Measurements from ENCODE around the gene WBP2NL.

The WBP2NL gene

GRCh38 chr22:42016111-42016510 is 17.5 kb downstream of the WBP2NL start:
- Histone ChIP-seq H3K4me1 (no peaks in the 10 kb centered on the region), H3K4me3 (ENCODE audit: low read depth, low read length) (no peak overlapping the region), H3K27me3 (peaks cover 5% of the 10 kb centered on the region), H3K36me3 (no peaks in the 10 kb centered on the region), H3K9me3 (no peaks in the 10 kb centered on the region)
- TF ChIP-seq, protein P1, sequence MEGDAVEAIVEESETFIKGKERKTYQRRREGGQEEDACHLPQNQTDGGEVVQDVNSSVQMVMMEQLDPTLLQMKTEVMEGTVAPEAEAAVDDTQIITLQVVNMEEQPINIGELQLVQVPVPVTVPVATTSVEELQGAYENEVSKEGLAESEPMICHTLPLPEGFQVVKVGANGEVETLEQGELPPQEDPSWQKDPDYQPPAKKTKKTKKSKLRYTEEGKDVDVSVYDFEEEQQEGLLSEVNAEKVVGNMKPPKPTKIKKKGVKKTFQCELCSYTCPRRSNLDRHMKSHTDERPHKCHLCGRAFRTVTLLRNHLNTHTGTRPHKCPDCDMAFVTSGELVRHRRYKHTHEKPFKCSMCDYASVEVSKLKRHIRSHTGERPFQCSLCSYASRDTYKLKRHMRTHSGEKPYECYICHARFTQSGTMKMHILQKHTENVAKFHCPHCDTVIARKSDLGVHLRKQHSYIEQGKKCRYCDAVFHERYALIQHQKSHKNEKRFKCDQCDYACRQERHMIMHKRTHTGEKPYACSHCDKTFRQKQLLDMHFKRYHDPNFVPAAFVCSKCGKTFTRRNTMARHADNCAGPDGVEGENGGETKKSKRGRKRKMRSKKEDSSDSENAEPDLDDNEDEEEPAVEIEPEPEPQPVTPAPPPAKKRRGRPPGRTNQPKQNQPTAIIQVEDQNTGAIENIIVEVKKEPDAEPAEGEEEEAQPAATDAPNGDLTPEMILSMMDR (IDR thresholded peaks at IDR 0.05; ENCODE audit: low read depth, low read length), result no peak
- no peak for DNase-seq

DNA sequence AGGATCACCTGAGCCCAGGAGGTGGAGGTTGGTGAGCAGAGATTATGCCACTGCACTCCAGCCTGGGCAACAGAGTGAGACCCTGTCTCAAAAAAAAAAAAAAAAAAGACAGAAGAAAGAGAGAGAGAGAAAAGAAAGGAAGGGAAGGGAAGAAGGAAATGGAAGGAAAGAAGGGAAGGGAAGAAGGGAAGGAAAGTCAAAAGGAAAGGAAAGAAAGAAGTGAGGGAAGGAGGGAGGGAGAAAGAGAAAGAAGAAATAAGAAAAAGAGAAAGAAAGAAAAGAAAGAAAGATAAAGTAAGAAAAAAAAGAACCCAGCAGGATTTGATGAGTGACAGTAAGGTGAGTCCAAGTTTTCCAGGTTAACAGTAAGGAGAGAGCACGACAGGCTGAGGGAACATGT is 19.6 kb downstream of the WBP2NL start:
- H3K27me3 ChIP-seq, result peaks cover 5% of the 10 kb centered on the region
- no peaks in the 10 kb centered on the region for H3K36me3 ChIP-seq
- no peak overlapping the region for H3K4me3 ChIP-seq (ENCODE audit: low read depth, low read length)
- no peaks in the 10 kb centered on the region for H3K4me1 ChIP-seq
- DNase-seq, result no peak
- TF ChIP-seq, protein P1 (IDR thresholded peaks at IDR 0.05; ENCODE audit: low read depth, low read length), result no peak
- no peaks in the 10 kb centered on the region for H3K9me3 ChIP-seq

- H3K9me3 ChIP-seq, result no peaks in the 10 kb centered on the region
- no peak overlapping the region for H3K4me3 ChIP-seq (ENCODE audit: low read depth, low read length)
- H3K27me3 ChIP-seq, result no peaks in the 10 kb centered on the region; the same call in 1 of the 2 replicates
- TF ChIP-seq, protein P1 (IDR thresholded peaks at IDR 0.05; ENCODE audit: low read depth, low read length), result no peak
- no peaks in the 10 kb centered on the region for H3K4me1 ChIP-seq
- no peak for DNase-seq
- H3K36me3 ChIP-seq, result no peaks in the 10 kb centered on the region
Observed at GRCh38 chr22:42021571-42021970, 23.0 kb downstream of the WBP2NL start.

- Histone ChIP-seq H3K4me3 (ENCODE audit: low read depth, low read length) (no peak overlapping the region), H3K4me1 (no peaks in the 10 kb centered on the region), H3K27me3 (no peaks in the 10 kb centered on the region; the same call in 1 of the 2 replicates), H3K36me3 (no peaks in the 10 kb centered on the region), H3K9me3 (no peaks in the 10 kb centered on the region; the same call in 1 of the 2 replicates)
- DNase-seq, result no peak
- TF ChIP-seq, protein P1 (IDR thresholded peaks at IDR 0.05; ENCODE audit: low read depth, low read length), result no peak
Observed at GRCh38 chr22:42022162-42022847, 23.7 kb downstream of the WBP2NL start.

DNA sequence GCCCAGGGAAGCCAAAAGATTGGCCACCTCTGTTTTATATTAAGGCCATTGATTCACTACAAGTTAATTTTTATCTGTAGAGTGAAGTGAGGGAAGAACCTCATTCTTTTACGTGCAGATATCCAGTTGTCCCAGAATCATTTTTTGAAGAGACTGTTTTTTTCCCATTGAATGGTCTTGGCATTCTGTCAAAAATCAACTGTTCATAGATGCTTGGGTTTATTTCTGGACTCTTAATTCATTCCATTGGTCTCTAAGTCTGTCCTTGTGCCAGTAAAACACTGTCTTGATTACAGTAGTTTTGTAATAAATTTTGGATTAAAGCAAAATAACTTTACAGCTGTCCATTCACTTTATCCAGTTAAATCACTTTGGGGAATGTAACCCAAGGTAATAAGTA is 26.8 kb downstream of the WBP2NL start:
- Histone ChIP-seq H3K27me3 (no peaks in the 10 kb centered on the region), H3K9me3 (no peaks in the 10 kb centered on the region; the same call in 1 of the 2 replicates), H3K36me3 (no peaks in the 10 kb centered on the region), H3K4me3 (ENCODE audit: low read depth, low read length) (no peak overlapping the region), H3K4me1 (no peaks in the 10 kb centered on the region)
- TF ChIP-seq, protein P1 (IDR thresholded peaks at IDR 0.05; ENCODE audit: low read depth, low read length), result no peak
- DNase-seq, result no peak

DNA sequence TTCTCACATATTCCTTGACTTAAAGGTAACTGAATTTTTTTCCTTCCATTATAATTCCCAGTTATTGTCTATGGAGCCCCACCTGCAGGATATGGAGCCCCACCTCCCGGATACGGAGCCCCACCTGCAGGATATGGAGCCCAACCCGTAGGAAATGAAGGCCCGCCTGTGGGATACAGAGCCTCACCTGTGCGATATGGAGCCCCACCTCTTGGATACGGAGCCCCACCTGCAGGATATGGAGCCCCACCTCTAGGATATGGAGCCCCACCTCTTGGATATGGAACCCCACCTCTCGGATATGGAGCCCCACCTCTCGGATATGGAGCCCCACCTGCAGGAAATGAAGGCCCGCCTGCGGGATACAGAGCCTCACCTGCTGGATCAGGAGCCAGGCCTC is 28.1 kb downstream of the WBP2NL start:
- TF ChIP-seq, protein P1 (IDR thresholded peaks at IDR 0.05; ENCODE audit: low read depth, low read length), result no peak
- H3K4me1 ChIP-seq, result no peaks in the 10 kb centered on the region
- H3K4me3 ChIP-seq (ENCODE audit: low read depth, low read length), result no peak overlapping the region
- H3K27me3 ChIP-seq, result no peaks in the 10 kb centered on the region
- H3K36me3 ChIP-seq, result no peaks in the 10 kb centered on the region
- no peaks in the 10 kb centered on the region; the same call in 1 of the 2 replicates for H3K9me3 ChIP-seq
- DNase-seq, result no peak

Data from BE2C (cell line).